ENCODE data around the gene KIAA0753.

- TF ChIP-seq EGR1 (IDR thresholded peaks at IDR 0.05; ENCODE audit: low read depth), result no peak
- no peak for TF ChIP-seq ZNF274 (IDR thresholded peaks at IDR 0.05; ENCODE audit: low read depth, low read length)
- TF ChIP-seq RAD21 (IDR thresholded peaks at IDR 0.05; ENCODE audit: low read depth), result no peak
- TF ChIP-seq ATF3 (IDR thresholded peaks at IDR 0.05), result no peak
- no peak for TF ChIP-seq CTCF (IDR thresholded peaks at IDR 0.05 in 2 of 3, conservative IDR thresholded peaks at IDR 0.05 in 1 of 3; ENCODE audit: borderline replicate concordance in 1 of 3, insufficient read depth in 1 of 3, low read depth in 2 of 3, low read length in 2 of 3)
- TF ChIP-seq POLR2A (IDR thresholded peaks at IDR 0.05; ENCODE audit: borderline replicate concordance, extremely low read depth, insufficient read depth, insufficient read length), result no peak
- no peak for TF ChIP-seq POLR2AphosphoS5 (IDR thresholded peaks at IDR 0.05; ENCODE audit: low read depth, low read length)
- TF ChIP-seq TCF7L2 (IDR thresholded peaks at IDR 0.05; ENCODE audit: borderline replicate concordance, extremely low read depth, insufficient read depth, insufficient read length), result no peak
- TF ChIP-seq EZH2 (IDR thresholded peaks at IDR 0.05), result no peak
- no peak for TF ChIP-seq FOSL1 (IDR thresholded peaks at IDR 0.05; ENCODE audit: low read depth)
These were observed 112.0 kb downstream of the KIAA0753 start for GRCh38 chr17:6528557-6528956.
